Omental fat pad (tissue), 4 donors: Measurements from ENCODE around the gene FGD4. TPM values are rescaled to one million over a fixed set of nuclear protein-coding genes. Genes with fewer than 3 reads are reported as not detected.

Experiments
- ATAC-seq: fragments of 150-250 bp; one replicate; pipeline ENCODE4 v1.9.1; 2016; ENCODE audit warnings: mild to moderate bottlenecking, moderate library complexity; ENCODE audit not compliant: low FRiP score
- DNase-seq: peaks from one replicate; pipeline ENCODE4 v3.0.0-alpha.2; 2019; ENCODE audit warnings: low spot score
- CTCF ChIP-seq, 3 donors: fragments of 450-650 bp; IDR thresholded peaks; one replicate each; pipeline ENCODE4 v1.5.1; 2016 to 2017; ENCODE audit warnings: antibody characterized with exemption in 3 of 3, mild to moderate bottlenecking in 3 of 3, moderate library complexity in 2 of 3
- total RNA-seq, 4 donors: library from RNA; depleted of rRNA; stranded (reverse); fragments of >200 nt; gene quantifications; one replicate each; pipeline ENCODE4 v1.1.0, GENCODE V29; 2016

Gene FGD4
- total RNA-seq, 4 donors from 2014 or later: 43.1 to 111 (median 51.5) TPM

GRCh38 chr12:32483499-32483898 lies 84.1 kb downstream of the FGD4 start:
- TF ChIP-seq CTCF (IDR thresholded peaks at IDR 0.05): no peak
- DNase-seq (no peak), ATAC-seq (peak; percentile 43)

DNA sequence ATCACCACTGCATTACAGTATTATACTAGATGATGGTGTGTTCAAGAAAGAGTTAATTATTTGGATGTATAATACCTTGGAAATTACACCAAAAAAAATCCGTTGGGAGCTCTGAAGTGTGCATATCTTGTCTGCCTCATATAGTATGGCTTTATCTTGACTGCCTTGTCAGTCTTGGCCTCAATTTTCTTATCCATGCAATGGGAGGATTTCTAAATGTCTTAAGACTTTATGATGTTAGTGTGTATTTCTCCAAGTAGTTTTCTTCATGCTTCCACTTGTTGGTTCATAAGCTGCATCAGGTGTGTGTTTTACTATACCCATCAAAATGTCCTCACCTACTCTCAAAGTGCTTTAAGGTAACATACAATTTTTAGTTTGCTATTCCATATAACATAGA lies 84.6 kb downstream of the FGD4 start:
- DNase-seq (no peak), ATAC-seq (no peak)
- no peak for TF ChIP-seq CTCF (IDR thresholded peaks at IDR 0.05)

DNA sequence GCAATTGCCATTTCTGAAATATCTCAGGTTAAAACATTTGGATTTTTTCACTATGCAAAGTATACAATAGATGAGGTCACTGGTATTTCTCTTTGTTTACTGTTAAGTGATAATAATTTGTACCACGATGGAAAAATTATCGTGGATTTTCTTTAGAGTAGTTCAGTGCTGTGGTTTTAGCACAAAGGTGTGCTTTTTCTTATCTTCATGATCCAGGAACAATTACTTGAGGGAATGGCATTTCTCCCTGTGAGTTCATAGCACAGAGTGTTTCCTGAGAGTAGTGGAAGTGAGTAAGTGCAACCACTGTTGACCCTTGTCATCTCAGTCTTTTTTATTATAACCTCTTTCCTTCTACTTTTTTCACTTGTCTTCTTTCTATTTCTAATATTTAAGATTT lies 86.8 kb downstream of the FGD4 start:
- no peak for TF ChIP-seq CTCF (IDR thresholded peaks at IDR 0.05)
- no peak for DNase-seq
- ATAC-seq: no peak

- ATAC-seq (no peak), DNase-seq (no peak)
- no peak for TF ChIP-seq CTCF (IDR thresholded peaks at IDR 0.05)
These were observed 88.8 kb downstream of the FGD4 start for GRCh38 chr12:32488132-32488531.

DNA sequence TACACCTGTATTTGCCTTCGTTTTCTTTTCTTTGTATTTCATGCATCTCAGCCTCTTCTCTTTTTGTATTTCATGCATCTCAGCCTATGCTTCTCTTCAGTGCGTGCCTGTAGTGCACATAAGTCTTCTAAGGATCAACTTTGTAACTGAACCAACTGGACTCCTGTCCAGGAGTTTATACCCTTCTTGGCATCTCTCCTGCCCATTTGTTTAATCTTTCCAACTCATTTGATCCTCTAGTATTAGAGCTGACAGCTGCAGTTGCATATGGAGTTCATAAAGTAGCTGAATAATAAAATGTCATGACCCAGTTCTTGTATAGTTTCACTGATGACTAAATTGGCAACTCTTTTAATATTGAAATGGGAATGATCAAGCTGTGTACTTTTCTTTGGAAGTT lies 89.7 kb downstream of the FGD4 start:
- DNase-seq: no peak
- no peak for ATAC-seq
- no peak for TF ChIP-seq CTCF (IDR thresholded peaks at IDR 0.05)

- DNase-seq (no peak), ATAC-seq (no peak)
- TF ChIP-seq CTCF (IDR thresholded peaks at IDR 0.05): no peak
These were observed 91.4 kb downstream of the FGD4 start for GRCh38 chr12:32490801-32491200.

- no peak for TF ChIP-seq CTCF (IDR thresholded peaks at IDR 0.05)
- no peak for DNase-seq
- ATAC-seq: no peak
These were observed 93.9 kb downstream of the FGD4 start for GRCh38 chr12:32493282-32493681.
